GM19351 (cell line): ENCODE measurements around the gene MMP15.

Source experiments
- ATAC-seq: cut with Tn5 transposase; IDR thresholded peaks from one replicate; pipeline ENCODE4 v1.9.1; 2021; ENCODE audit warnings: mild to moderate bottlenecking, moderate library complexity; ENCODE audit not compliant: unreplicated experiment

Gene MMP15

GRCh38 chr16:58018803-58019202 lies 6.8 kb upstream of the MMP15 start:
- no peak for ATAC-seq

- no peak for ATAC-seq
Measured at GRCh38 chr16:58019866-58020538, 5.6 kb upstream of the MMP15 start.

- peak; percentile 57 for ATAC-seq
Measured at GRCh38 chr16:58020628-58021521, 4.7 kb upstream of the MMP15 start.

GRCh38 chr16:58021661-58022551 lies 3.6 kb upstream of the MMP15 start:
- no peak for ATAC-seq

GRCh38 chr16:58022601-58023371 lies 2.8 kb upstream of the MMP15 start:
- no peak for ATAC-seq

GRCh38 chr16:58024486-58025350 lies 836 bp upstream of the MMP15 start:
- no peak for ATAC-seq

GRCh38 chr16:58026139-58026704 lies 668 bp downstream of the MMP15 start:
- ATAC-seq, result no peak

GRCh38 chr16:58026705-58027160 lies 1.2 kb downstream of the MMP15 start:
- no peak for ATAC-seq

- ATAC-seq, result no peak
Measured at GRCh38 chr16:58027161-58027915, 1.8 kb downstream of the MMP15 start.

- ATAC-seq, result no peak
Measured at GRCh38 chr16:58027916-58028455, 2.4 kb downstream of the MMP15 start.

- no peak for ATAC-seq
Measured at GRCh38 chr16:58028541-58029070, 3.1 kb downstream of the MMP15 start.

- ATAC-seq, result no peak
Measured at GRCh38 chr16:58029410-58029809, 3.9 kb downstream of the MMP15 start.

- ATAC-seq, result no peak
Measured at GRCh38 chr16:58030136-58030840, 4.7 kb downstream of the MMP15 start.

- ATAC-seq, result no peak
Measured at GRCh38 chr16:58031016-58031800, 5.7 kb downstream of the MMP15 start.

GRCh38 chr16:58032710-58033293 lies 7.2 kb downstream of the MMP15 start:
- no peak for ATAC-seq

- no peak for ATAC-seq
Measured at GRCh38 chr16:58034128-58034685, 8.7 kb downstream of the MMP15 start.
